ENCODE data around the gene ETV4. TPM values are rescaled to one million over a fixed set of nuclear protein-coding genes. Genes with fewer than 3 reads are reported as not detected.
A peak's percentile ranks its signal among the peaks of the same experiment; 100 is the strongest.

The ETV4 gene
- total and polyA plus RNA-seq, 2 of the 13 experiments (the other 11 are each of a cell fraction or from before 2014, with no cell fraction given): 128 to 330 TPM

DNA sequence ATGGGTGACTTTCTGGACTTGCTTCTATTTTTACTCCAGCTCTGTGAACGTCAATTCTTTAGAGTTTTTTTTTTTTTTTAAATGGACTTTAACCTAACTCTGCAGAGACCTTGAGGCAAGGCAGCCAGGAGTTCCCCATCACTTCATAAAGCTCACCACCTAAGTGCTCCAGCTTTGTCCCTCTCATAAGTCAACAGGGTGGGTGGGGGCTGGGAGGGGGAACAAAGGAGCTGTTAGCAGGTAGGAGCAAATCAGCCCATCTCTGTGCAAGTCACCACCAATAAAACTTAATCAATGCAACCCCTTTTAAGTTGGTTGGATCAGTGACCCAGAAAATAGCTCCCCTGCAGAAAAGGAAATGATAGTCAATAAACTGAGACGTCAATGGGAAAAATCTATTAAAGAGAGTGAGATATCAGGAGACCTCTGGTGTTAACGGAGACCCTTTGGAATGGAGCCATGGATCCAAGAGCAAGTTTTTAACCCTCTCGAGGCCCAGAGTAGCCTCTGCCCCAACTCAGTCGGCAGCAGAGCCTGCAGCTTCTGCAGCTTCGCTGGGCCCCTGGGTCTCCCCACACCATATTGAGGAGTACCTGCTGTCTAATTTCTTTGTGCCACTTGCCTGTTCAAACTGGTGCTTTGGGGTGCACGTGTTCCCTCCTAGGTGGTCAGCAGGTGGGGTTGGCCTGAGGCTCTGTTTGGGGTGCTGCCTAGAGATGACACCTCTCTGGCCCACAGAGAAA is 27.6 kb upstream of the ETV4 start (continued):
- TF ChIP-seq ZNF446 (CRISPR knock-in tag; IDR thresholded peaks at IDR 0.05) (no peak), HOXD1 (CRISPR knock-in tag; IDR thresholded peaks at IDR 0.05) (0 out of 2 replicates have a peak, but pooled peaks have one; percentile 22), AHDC1 (CRISPR knock-in tag; IDR thresholded peaks at IDR 0.05; ENCODE audit: borderline replicate concordance) (peak; percentile 49; the same call in 1 of the 2 replicates), FUBP1 (CRISPR knock-in tag; IDR thresholded peaks at IDR 0.05; ENCODE audit: borderline replicate concordance) (peak; percentile 54; the same call in 1 of the 2 replicates), RBFOX2 (IDR thresholded peaks at IDR 0.05; ENCODE audit: low read depth, low read length) (0 out of 2 replicates have a peak, but pooled peaks have one; percentile 14), ZNF354B (CRISPR knock-in tag; IDR thresholded peaks at IDR 0.05) (no peak), EP300 (IDR thresholded peaks at IDR 0.05; ENCODE audit: low read depth in 2 of 2, low read length in 2 of 2) (peak in 1 of 2 experiments; percentile 74; a peak in 2 of 4 replicates), EP300 (CRISPR knock-in tag; IDR thresholded peaks at IDR 0.05; ENCODE audit: borderline replicate concordance) (peak; percentile 43; the same call in 1 of the 2 replicates), TARDBP (CRISPR knock-in tag; IDR thresholded peaks at IDR 0.05) (0 out of 2 replicates have a peak, but pooled peaks have one; percentile 52), GLI4 (CRISPR knock-in tag; IDR thresholded peaks at IDR 0.05; ENCODE audit: borderline replicate concordance) (peak; percentile 91; the same call in 1 of the 2 replicates), RBM22 (optimal IDR thresholded peaks at IDR 0.05; ENCODE audit: low read length) (no peak), RFX1 (IDR thresholded peaks at IDR 0.05) (no peak), ZNF33A (CRISPR knock-in tag; IDR thresholded peaks at IDR 0.05; ENCODE audit: borderline replicate concordance) (no peak), ETV6 (CRISPR knock-in tag; conservative IDR thresholded peaks at IDR 0.05) (0 out of 2 replicates have a peak, but pooled peaks have one; percentile 37), PHF21A (CRISPR knock-in tag; IDR thresholded peaks at IDR 0.05) (peak; percentile 66; the same call in 1 of the 2 replicates), ZNF605 (CRISPR knock-in tag; IDR thresholded peaks at IDR 0.05) (0 out of 2 replicates have a peak, but pooled peaks have one; percentile 26), IKZF5 (CRISPR knock-in tag; IDR thresholded peaks at IDR 0.05) (0 out of 2 replicates have a peak, but pooled peaks have one; percentile 27)
- TF ChIP-seq, protein P1, sequence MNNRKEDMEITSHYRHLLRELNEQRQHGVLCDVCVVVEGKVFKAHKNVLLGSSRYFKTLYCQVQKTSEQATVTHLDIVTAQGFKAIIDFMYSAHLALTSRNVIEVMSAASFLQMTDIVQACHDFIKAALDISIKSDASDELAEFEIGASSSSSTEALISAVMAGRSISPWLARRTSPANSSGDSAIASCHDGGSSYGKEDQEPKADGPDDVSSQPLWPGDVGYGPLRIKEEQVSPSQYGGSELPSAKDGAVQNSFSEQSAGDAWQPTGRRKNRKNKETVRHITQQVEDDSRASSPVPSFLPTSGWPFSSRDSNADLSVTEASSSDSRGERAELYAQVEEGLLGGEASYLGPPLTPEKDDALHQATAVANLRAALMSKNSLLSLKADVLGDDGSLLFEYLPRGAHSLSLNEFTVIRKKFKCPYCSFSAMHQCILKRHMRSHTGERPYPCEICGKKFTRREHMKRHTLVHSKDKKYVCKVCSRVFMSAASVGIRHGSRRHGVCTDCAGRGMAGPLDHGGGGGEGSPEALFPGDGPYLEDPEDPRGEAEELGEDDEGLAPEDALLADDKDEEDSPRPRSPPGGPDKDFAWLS (CRISPR knock-in tag; IDR thresholded peaks at IDR 0.05; ENCODE audit: borderline replicate concordance): no peak
